ENCODE results near the gene SEMA4B.

DNA sequence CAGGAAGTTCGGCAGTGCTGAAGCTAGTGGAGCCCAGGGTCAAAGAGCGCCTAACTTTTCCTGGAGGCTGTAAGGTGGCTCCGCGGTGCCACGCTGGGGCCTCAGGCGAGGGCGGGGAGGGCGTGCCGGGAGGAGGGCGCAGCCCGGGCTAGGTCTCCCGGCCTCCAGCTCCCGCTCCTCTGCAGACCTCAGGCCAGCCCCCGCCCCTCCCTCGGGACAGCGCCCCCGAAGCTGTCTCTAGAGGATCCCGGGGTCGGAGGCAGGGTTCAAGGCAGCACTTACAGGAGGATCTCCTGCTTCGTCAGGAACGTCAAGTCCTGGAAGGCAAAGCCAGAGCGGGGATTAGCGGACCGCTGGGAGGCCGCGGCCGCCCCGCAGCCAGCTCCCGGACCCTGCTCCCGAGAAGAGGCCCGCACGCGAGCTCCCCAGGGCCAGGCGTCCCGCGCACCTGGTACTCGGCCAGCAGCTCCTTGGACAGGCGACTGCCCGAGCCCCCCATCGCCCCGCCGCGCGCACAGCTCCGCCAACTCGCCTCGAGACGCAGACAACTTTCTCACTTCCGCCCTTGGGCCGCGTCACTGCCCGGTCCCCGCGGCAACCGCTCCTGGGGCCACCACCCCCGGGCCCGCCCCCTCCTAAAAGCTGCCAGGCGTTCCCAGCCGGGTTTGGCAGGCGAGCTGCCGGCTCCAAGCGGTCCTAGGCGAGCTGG, 32.4 kb downstream of the SEMA4B start, which contains the start of gene CIB1:
- TF ChIP-seq POLR2A (IDR thresholded peaks at IDR 0.05; ENCODE audit: low read depth, low read length) (peak; percentile 89), TAF1 (IDR thresholded peaks at IDR 0.05; ENCODE audit: borderline replicate concordance, low read depth, low read length) (no peak), CBFB (IDR thresholded peaks at IDR 0.05; ENCODE audit: low read depth) (0 out of 2 replicates have a peak, but pooled peaks have one; percentile 17), POLR2AphosphoS5 (IDR thresholded peaks at IDR 0.05; ENCODE audit: low read length) (peak; percentile 82), NR2C1 (IDR thresholded peaks at IDR 0.05) (peak; percentile 59), TCF12 (IDR thresholded peaks at IDR 0.05; ENCODE audit: low read depth, low read length) (peak; percentile 19; the same call in 1 of the 2 replicates), EP300 (IDR thresholded peaks at IDR 0.05; ENCODE audit: borderline replicate concordance in 1 of 2, control insufficient read depth in 1 of 2, low read depth in 2 of 2, low read length in 2 of 2) (peak in 1 of 2 experiments; percentile 8; a peak in 1 of 4 replicates), ZNF274 (IDR thresholded peaks at IDR 0.05; ENCODE audit: insufficient read depth, insufficient read length) (no peak), MXI1 (IDR thresholded peaks at IDR 0.05; ENCODE audit: low read depth, low read length) (peak; percentile 87), JUNB (IDR thresholded peaks at IDR 0.05) (no peak), RB1 (IDR thresholded peaks at IDR 0.05; ENCODE audit: borderline replicate concordance) (no peak; the same call in 1 of the 2 replicates)
- TF ChIP-seq, protein P1, sequence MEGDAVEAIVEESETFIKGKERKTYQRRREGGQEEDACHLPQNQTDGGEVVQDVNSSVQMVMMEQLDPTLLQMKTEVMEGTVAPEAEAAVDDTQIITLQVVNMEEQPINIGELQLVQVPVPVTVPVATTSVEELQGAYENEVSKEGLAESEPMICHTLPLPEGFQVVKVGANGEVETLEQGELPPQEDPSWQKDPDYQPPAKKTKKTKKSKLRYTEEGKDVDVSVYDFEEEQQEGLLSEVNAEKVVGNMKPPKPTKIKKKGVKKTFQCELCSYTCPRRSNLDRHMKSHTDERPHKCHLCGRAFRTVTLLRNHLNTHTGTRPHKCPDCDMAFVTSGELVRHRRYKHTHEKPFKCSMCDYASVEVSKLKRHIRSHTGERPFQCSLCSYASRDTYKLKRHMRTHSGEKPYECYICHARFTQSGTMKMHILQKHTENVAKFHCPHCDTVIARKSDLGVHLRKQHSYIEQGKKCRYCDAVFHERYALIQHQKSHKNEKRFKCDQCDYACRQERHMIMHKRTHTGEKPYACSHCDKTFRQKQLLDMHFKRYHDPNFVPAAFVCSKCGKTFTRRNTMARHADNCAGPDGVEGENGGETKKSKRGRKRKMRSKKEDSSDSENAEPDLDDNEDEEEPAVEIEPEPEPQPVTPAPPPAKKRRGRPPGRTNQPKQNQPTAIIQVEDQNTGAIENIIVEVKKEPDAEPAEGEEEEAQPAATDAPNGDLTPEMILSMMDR (IDR thresholded peaks at IDR 0.05 in 2 of 3, conservative IDR thresholded peaks at IDR 0.05 in 1 of 3; ENCODE audit: control insufficient read depth in 2 of 3, extremely low read depth in 1 of 3, insufficient read depth in 1 of 3, low read depth in 3 of 3, low read length in 3 of 3), result no peak; a peak in 1 of 6 replicates
- TF ChIP-seq, protein P2, sequence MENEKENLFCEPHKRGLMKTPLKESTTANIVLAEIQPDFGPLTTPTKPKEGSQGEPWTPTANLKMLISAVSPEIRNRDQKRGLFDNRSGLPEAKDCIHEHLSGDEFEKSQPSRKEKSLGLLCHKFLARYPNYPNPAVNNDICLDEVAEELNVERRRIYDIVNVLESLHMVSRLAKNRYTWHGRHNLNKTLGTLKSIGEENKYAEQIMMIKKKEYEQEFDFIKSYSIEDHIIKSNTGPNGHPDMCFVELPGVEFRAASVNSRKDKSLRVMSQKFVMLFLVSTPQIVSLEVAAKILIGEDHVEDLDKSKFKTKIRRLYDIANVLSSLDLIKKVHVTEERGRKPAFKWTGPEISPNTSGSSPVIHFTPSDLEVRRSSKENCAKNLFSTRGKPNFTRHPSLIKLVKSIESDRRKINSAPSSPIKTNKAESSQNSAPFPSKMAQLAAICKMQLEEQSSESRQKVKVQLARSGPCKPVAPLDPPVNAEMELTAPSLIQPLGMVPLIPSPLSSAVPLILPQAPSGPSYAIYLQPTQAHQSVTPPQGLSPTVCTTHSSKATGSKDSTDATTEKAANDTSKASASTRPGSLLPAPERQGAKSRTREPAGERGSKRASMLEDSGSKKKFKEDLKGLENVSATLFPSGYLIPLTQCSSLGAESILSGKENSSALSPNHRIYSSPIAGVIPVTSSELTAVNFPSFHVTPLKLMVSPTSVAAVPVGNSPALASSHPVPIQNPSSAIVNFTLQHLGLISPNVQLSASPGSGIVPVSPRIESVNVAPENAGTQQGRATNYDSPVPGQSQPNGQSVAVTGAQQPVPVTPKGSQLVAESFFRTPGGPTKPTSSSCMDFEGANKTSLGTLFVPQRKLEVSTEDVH (IDR thresholded peaks at IDR 0.05; ENCODE audit: low read depth, partially characterized antibody), result no peak
- TF ChIP-seq, protein P3, sequence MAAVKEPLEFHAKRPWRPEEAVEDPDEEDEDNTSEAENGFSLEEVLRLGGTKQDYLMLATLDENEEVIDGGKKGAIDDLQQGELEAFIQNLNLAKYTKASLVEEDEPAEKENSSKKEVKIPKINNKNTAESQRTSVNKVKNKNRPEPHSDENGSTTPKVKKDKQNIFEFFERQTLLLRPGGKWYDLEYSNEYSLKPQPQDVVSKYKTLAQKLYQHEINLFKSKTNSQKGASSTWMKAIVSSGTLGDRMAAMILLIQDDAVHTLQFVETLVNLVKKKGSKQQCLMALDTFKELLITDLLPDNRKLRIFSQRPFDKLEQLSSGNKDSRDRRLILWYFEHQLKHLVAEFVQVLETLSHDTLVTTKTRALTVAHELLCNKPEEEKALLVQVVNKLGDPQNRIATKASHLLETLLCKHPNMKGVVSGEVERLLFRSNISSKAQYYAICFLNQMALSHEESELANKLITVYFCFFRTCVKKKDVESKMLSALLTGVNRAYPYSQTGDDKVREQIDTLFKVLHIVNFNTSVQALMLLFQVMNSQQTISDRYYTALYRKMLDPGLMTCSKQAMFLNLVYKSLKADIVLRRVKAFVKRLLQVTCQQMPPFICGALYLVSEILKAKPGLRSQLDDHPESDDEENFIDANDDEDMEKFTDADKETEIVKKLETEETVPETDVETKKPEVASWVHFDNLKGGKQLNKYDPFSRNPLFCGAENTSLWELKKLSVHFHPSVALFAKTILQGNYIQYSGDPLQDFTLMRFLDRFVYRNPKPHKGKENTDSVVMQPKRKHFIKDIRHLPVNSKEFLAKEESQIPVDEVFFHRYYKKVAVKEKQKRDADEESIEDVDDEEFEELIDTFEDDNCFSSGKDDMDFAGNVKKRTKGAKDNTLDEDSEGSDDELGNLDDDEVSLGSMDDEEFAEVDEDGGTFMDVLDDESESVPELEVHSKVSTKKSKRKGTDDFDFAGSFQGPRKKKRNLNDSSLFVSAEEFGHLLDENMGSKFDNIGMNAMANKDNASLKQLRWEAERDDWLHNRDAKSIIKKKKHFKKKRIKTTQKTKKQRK (IDR thresholded peaks at IDR 0.05; ENCODE audit: low read depth, low read length), result no peak
